Ascending aorta (tissue), 2 donors: ENCODE results near the gene MEGF11. TPM values are rescaled to one million over a fixed set of nuclear protein-coding genes. Genes with fewer than 3 reads are reported as not detected.

Experiments used
- DNase-seq, 2 donors: peaks; one replicate each; pipeline ENCODE4 v3.0.0-alpha.2; 2019; ENCODE audit warnings: low spot score in 2 of 2
- H3K27ac ChIP-seq, 2 donors: fragments of 200-600 bp; sonication (generic); one replicate each; pipeline ENCODE4 v1.5.1; 2016 to 2017; ENCODE audit warnings: mild to moderate bottlenecking in 1 of 2
- H3K27me3 ChIP-seq: fragments of 200-600 bp; sonication (generic); one replicate; pipeline ENCODE4 v1.5.1; 2017
- H3K36me3 ChIP-seq, 2 donors: fragments of 200-600 bp; sonication (generic); one replicate each; pipeline ENCODE4 v1.5.1; 2016
- H3K4me1 ChIP-seq, 2 donors: fragments of 200-600 bp; sonication (generic); one replicate each; pipeline ENCODE4 v1.5.1; 2016 to 2017; ENCODE audit warnings: mild to moderate bottlenecking in 1 of 2
- H3K4me3 ChIP-seq, 2 donors: fragments of 200-600 bp; sonication (generic); one replicate each; pipeline ENCODE4 v1.5.1; 2016 to 2017; ENCODE audit warnings: mild to moderate bottlenecking in 1 of 2
- H3K9me3 ChIP-seq, 2 donors: fragments of 200-600 bp; sonication (generic); one replicate each; pipeline ENCODE4 v1.5.1; 2016
- CTCF ChIP-seq, 3 experiments: fragments of 200-600 bp in 2 of 3; fragments of 450-650 bp in 1 of 3; sonication (generic) in 2 of 3; IDR thresholded peaks; one replicate each; pipeline ENCODE4 v1.5.1; 2016 to 2019; ENCODE audit warnings: antibody characterized with exemption in 3 of 3, mild to moderate bottlenecking in 1 of 3, moderate library complexity in 1 of 3
- intact Hi-C: fragments of 100-400 bp; cut with DNase I; formaldehyde crosslinking; loops from one replicate; pipeline ENCODE4 v1.15.1; 2023
- total RNA-seq: library from RNA; depleted of rRNA; stranded (reverse); fragments of >200 nt; gene quantifications from one replicate; pipeline ENCODE4 v1.1.0, GENCODE V29; 2016

MEGF11 gene
- total RNA-seq, 1 donor from 2014 or later: not detected

GRCh38 chr15:66017000-66017399 is 236.6 kb downstream of the MEGF11 start:
- Histone ChIP-seq H3K9me3 (no peaks in the 10 kb centered on the region), H3K36me3 (no peaks in the 10 kb centered on the region), H3K4me1 (no peaks in the 10 kb centered on the region), H3K27ac (no peak overlapping the region), H3K4me3 (no peak overlapping the region), H3K27me3 (no peaks in the 10 kb centered on the region)
- intact Hi-C loops: no loop called here
- DNase-seq: no peak
- TF ChIP-seq CTCF (IDR thresholded peaks at IDR 0.05): no peak

GRCh38 chr15:66016199-66016598 is 237.4 kb downstream of the MEGF11 start:
- Histone ChIP-seq H3K27me3 (no peaks in the 10 kb centered on the region), H3K4me3 (no peak overlapping the region), H3K36me3 (no peaks in the 10 kb centered on the region), H3K27ac (no peak overlapping the region), H3K4me1 (no peaks in the 10 kb centered on the region), H3K9me3 (no peaks in the 10 kb centered on the region)
- DNase-seq: no peak
- intact Hi-C loops: no loop called here
- no peak for TF ChIP-seq CTCF (IDR thresholded peaks at IDR 0.05)

- Histone ChIP-seq H3K4me3 (no peak overlapping the region), H3K27ac (no peak overlapping the region), H3K36me3 (no peaks in the 10 kb centered on the region), H3K4me1 (no peaks in the 10 kb centered on the region), H3K9me3 (no peaks in the 10 kb centered on the region), H3K27me3 (no peaks in the 10 kb centered on the region)
- intact Hi-C loops: no loop called here
- TF ChIP-seq CTCF (IDR thresholded peaks at IDR 0.05): no peak
- DNase-seq: no peak
Observed at GRCh38 chr15:66014635-66015182, 238.8 kb downstream of the MEGF11 start.

- no peaks in the 10 kb centered on the region for H3K9me3 ChIP-seq
- no peaks in the 10 kb centered on the region for H3K27me3 ChIP-seq
- no peak for DNase-seq
- no peak for TF ChIP-seq CTCF (IDR thresholded peaks at IDR 0.05)
- H3K4me3 ChIP-seq: no peak overlapping the region
- H3K36me3 ChIP-seq: no peaks in the 10 kb centered on the region
- H3K4me1 ChIP-seq: no peaks in the 10 kb centered on the region
- H3K27ac ChIP-seq: no peak overlapping the region
- intact Hi-C loops: no loop called here
Observed at GRCh38 chr15:66014022-66014421, 239.5 kb downstream of the MEGF11 start.

GRCh38 chr15:66008940-66009562 is 244.5 kb downstream of the MEGF11 start:
- DNase-seq: no peak
- Histone ChIP-seq H3K9me3 (no peaks in the 10 kb centered on the region), H3K36me3 (no peaks in the 10 kb centered on the region), H3K4me3 (no peak overlapping the region), H3K27ac (no peak overlapping the region), H3K4me1 (no peaks in the 10 kb centered on the region), H3K27me3 (no peaks in the 10 kb centered on the region)
- TF ChIP-seq CTCF (IDR thresholded peaks at IDR 0.05): no peak
- intact Hi-C loops: no loop called here
